HG03039 (cell line): ENCODE measurements around the gene SCO1.
"Not testable (repeated sequence)": the region's sequence is repeated elsewhere in the genome, so short reads cannot be mapped to it uniquely, and the experiment has no call there.

Experiments
- ATAC-seq: cut with Tn5 transposase; IDR thresholded peaks from one replicate; pipeline ENCODE4 v1.9.1; 2021; ENCODE audit warnings: mild to moderate bottlenecking, moderate library complexity; ENCODE audit not compliant: unreplicated experiment

SCO1 gene

DNA sequence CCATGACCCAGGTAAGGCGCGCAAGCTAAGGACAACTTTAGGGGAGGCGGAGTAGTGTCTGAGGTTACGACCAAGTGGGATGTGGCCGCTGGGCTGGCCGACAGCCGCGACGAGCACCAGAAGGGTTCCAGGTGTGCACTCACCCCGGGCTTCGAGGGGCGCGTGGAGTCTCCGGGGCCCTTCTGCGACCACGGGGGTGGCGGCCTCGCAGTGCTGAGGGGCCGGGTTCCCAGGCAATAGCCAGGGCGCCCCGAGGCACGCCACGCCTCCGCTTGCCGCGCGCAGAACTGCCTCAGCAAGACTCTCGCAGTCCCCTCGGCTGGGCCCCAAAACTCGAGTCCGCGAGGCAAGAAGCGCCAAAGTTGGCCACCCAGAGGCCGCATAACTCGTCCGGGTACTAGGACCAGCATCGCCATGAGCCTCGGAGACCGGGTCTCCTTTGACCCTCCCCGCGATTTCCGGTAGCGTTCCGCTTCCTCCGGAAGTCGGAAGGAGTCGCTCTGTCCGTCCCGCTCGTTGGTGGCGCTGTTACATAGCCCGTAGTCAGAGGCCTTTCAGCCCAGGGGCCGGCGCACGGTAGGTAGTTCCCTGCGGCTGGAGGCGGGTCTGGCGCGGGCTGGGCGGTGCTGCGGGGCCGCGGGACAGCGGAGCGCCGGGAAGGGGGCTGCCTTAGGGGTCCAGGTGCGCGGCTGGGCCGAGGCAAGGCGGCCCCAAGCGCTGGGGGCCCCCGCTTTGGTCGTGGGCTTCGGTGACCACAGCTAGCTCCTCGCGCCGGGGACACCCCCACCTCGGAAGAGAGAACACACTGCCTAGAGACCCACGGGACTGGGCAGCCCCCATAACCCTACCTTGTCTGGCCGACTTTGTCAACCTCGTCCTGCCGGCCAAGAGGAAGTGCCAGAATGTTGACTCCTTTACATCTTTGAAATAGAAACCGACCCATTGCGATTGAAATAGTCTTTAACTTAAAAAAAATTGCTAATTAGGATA, at the start of gene SCO1, which contains the start of gene ADPRM:
TSS of gene SCO1 (minus strand) at position 442 of the 990 bp plus-strand sequence. CDS start at position 416, 26 bp downstream.
TSS of gene ADPRM (plus strand) at position 503 of the 990 bp plus-strand sequence. CDS start 7,333 bp downstream, outside the sequence.
- peak; percentile 96 for ATAC-seq

DNA sequence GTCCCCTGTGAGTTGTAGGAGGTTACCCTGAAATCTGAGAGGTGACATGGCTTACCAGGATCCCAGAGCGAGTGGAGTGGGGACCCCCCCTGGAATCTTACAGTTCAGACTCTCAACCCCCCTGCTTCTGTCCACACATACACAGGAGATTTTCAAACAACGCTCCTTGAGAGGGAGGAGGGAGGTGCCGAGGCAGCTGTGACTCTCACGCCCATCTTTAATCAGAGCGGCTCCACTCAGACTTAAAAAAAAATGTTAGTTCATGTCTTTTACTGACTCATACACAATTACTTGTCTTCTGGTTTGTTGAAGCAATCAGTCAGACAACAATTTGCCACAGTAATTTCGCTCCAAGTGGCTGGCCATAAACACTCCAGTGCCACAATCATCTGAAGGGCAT, 47.9 kb upstream of the SCO1 start:
- ATAC-seq, result no peak

DNA sequence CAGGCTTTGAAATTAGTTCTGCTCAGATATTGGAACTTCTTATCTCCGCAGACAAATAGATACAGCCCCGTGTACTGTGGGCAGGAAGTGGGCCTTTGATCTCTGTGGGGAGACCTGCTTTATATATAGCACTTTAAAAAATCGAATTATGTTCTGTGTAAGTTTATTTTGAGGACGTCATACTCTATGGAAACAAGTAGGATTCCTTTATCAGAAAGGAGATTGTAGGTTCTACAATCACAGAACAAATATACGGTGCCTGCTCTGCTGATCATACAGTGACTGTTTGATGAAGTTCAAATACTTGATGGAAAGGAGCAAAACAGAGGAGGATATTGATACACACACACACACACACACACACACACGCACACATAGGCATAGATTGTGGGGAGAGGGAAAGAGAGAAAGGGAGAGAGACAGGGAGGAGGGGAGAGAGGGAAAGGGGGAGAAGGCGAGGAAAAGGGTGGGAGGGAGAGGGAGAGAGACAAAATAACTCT, 47.2 kb upstream of the SCO1 start:
- ATAC-seq, result no peak

DNA sequence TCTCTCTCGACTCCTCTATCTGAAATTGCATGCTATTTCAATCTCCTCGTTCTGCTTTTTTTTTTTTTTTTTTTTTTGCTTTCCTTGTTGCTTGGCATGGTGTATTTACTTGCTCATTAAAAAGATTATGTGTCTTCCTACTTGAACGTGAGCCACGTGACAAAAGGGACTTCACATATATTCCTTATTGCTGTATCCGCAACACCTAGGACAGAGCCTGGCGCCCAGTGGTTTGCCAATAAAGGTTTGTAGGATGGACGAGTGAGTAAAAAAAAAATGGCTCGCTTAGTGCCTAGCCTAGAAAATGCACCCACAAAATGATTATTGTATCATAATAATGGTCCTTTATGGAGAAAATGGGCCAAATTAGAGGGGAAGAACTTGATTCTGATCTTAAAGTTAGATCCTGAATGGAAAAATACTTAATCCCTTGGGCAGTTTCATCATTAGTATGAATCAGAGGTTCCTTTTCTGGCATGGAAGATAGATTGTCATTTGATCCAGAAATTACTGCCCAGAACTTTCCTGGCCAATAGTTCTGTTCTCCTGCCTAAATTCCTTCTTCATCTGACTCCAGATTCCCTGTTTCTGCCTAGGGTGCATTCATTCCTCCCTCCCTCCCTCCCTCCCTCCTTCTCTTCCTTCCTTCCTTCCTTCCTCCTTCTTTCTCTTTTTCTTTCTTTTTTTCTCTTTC, 46.1 kb upstream of the SCO1 start:
- ATAC-seq, result no peak

DNA sequence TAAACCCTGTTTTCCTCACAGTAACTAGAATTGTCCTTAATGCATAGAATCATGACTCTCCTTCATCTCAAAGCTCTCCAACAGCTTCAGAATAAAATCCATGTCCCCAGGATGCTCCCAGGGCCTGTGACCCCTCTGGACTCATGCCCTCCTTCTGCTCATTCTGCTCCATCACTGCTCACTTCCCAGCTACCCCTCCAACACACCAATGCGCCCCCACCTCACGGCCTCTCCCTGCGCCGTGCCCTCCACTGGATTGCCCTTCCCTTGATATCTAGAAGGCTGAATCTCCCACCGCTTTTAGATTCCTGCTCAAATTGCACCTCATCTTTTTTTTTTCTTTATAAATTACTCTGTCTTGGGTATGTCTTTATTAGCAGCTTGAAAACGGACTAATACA, 45.1 kb upstream of the SCO1 start:
- ATAC-seq, result no peak

DNA sequence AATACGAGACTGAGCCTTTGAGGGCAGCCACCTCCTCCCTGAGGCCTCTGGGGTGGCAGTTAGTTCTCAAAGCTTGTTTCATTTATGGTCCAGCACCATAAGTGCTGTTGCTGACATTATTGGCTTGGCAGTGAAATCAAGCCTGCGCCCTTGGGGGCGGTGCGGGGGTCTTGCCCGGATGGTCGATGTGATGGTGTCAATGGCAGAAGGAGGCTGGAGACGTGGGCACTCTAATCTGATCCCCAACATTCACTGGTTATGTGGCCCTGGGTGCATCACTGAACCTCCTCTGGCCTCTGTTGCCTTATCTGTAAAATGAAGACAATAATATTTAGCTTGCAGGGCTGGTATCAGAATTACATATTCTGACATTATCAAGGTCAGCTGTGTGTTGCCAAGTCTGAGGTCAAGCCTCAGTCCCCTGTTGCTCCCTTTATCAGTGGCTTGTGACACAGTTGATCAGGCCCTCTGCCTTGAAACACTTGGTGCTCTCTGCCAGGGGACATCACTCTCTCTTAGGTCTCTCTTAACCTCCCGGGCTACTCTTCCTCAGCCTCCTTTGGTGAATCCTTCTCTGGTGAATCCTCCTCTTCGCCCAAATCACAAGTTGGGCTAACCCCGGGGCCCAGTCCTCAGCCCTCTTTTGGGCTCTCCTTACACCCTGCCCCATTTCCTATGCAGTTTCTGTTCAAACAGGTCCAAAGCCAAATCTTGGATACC, 44.2 kb upstream of the SCO1 start:
- no peak for ATAC-seq

DNA sequence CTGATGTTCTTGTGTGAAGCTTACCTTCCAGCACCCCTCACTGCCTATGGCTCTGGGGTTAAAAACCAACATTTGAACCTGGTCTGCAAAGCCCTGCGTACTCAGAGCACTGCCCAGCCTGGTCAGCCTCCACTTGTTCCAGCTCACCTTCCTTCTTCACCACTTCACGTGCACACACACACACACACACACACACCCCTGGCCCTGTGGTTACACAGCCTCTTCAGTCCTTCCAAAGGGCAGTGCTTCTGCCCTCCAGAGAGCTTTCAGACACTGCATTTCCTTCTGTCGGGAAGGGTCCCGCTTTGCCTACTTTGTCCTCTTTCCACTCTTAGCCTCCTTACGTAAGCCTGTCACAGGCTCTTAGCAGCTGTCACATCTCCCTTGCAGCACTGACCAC, 42.1 kb upstream of the SCO1 start:
- ATAC-seq, result no peak

DNA sequence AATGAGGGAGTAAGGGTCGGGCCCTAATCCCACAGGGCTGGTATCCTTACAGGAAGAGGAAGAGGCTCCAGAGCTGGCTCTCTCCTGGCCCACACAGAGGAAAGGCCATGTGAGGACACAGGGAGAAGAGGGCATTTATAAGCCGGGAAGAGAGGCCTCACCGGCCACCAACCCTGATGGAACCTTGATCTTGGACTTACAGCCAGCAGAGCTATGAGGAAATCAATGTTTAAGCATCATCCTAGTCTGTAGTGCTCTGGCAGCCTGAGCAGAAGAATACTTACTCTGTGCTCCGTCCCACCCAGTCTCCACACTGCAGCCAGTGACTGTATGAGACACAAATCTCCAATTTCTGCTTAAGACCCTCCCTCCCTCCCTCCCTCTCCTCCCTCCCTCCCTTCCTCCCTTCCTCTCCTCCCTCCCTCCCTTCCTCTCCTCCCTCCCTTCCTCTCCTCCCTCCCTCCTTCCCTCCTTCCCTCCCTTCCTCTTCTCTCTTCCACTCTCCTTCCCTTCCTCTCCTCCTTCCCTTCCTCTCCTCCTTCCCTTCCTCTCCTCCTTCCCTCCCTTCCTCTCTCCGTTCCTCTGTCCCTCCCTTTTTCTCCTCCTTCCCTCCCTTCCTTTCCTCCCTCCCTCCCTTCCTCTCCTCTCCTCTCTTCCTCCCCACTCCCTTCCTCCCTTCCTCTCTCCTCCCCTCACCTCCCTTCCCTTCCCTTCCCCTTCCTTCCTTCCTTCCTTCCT, 41.4 kb upstream of the SCO1 start:
- no peak for ATAC-seq

DNA sequence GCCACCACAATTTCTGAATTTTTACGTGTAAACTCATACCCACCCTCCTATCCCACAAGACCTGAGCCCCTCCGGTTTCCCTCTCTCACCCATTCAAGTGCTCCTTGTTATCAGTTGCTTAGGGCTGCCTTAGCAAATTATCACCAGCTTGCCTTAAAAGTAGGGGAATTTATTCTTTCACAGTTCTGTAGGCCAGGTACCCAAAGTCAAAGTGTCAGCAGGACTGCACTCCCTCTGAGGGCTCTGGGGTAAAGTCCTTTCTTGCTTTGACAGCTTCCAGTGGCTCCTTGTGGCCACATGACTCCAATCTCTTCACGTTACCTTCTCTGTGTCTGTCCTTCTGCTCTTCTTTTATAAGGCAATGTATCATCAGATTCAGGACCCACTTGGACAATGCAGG, 40.4 kb upstream of the SCO1 start:
- ATAC-seq, result no peak

DNA sequence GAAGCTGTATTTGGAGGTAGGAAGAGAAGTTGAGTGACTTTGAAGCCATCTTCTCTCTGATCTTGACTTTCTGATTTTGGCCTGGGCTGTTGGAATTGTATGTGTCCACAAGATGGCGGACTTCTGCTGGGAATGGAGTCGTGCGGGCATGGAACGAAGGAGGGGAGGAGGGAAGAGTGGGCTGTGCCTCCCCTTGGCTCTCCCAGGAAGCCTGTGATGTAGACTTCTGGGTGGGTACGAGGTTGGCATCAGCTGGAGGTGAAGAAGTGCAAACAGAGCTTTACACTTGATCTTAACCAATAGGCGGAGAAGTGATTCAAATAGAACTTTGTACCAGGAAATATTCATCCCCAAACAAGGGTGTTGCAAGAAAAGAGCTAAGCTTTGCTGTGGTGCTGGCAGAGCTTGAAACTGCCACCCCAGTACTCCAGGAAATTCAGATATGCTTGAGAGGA, 39.9 kb upstream of the SCO1 start:
- ATAC-seq, result no peak

DNA sequence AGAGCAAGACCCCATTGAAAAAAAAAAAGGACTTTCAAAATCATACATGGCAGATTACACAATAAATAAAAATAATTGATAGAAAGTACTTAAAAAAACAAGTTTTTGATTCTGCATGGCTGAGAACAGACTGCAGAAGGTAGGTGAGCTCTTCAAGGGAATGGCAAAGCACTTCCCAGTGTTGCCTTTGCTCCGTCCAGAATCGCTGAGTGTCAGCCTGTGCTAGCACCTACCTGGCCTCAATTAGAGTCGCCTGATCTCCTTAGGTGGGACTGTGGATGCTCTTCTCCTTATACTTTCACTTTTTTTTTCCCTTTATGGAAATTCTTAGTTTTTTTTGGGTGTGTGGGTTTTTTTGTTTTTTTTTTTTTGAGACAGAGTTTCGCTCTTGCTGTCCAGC, 38.5 kb upstream of the SCO1 start:
- ATAC-seq, result no peak

DNA sequence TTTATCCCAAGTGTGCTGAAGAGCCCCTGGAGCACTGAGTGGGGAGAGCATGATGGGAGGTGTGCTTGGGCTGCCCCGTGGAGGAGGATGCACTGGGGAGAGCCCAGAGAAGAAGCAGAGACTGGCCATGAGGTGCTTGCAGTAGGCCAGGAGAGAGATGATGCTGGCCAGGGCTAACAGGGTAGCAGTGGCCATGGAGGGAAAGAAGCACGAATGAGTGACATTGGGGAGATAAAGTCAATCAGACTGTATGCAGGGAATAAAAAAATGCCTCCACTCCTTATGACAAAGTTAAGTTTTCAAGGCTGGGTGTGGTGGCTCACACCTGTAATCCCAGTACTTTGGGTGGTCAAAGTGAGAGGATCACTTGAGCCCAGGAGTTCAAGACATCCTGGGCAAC, 37.9 kb upstream of the SCO1 start:
- ATAC-seq, result no peak

DNA sequence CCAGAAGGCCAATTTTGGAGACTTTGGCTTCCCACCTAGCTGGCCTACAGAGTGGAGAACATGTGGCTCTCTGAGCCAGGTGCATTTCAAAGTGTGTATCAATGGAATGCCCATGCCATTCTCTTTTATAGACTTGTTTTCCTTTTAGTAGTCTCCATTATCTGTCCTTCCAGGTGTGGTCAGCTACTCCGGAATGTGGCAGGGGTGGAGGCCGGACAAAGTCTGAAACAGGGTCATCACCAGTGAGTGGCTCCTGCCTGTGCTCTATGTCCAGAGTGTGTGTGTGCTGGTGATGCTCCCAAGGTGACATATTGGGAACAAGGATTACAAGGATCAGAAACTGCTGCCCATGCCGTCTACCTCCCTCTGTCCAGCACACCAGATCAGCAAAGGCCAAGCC, 36.3 kb upstream of the SCO1 start:
- ATAC-seq, result no peak

DNA sequence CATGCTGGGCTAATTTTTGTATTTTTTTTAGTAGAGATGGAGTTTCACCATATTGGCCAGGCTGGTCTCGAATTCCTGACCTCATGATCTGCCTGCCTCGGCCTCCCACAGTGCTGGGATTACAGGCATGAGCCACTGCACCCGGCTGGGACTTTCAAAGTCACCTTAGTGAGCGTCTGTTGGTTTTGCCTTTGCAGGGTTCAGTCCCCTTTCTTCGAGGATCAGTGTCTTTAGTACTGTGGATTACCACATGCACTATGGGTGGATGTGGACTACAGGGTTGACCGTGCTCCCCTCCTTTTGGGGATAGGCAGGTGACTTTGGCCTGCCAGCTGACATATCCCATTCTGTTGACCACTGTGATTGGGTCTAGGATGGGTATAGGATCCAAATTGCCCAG, 34.8 kb upstream of the SCO1 start:
- ATAC-seq, result not testable (repeated sequence)

DNA sequence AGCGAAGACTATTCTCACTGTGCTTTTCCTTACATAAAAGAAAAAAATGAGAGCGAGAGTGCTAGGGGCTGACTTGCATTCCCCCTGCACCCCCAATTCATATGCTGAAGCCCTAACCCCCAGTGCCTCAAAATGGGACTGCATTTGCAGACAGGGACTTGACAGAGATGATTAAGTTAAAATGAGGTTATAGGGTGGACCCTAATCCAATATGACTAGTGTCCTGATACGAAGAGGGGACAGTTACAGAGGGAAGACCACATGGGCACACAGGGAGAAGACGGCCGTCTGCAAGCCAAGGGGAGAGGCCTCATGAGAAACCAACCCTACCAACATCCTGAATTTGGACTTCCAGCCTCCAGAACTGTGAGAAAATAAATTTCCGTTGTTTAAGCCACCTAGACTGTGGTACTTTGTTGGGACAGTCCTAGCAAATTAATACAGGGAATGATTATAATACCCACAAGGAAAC, 34.1 kb upstream of the SCO1 start:
- no peak for ATAC-seq

DNA sequence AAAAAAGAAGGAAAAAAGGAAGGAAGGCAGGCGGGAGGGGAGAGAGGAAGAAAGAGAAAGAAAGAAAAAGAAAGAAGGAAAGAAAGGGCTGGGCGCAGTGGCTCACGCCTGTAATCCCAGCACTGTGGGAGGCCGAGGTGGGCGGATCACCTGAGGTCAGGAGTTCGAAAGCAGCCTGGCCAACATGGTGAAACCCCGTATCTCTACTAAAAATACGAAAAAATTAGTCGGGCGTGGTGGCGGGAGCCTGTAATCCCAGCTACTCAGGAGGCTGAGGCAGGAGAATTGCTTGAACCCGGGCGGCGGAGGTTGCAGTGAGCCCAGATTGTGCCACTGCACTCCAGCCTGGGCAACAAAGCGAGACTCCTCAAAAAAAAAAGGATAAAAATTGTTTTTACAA, 32.9 kb upstream of the SCO1 start:
- ATAC-seq, result not testable (repeated sequence)

DNA sequence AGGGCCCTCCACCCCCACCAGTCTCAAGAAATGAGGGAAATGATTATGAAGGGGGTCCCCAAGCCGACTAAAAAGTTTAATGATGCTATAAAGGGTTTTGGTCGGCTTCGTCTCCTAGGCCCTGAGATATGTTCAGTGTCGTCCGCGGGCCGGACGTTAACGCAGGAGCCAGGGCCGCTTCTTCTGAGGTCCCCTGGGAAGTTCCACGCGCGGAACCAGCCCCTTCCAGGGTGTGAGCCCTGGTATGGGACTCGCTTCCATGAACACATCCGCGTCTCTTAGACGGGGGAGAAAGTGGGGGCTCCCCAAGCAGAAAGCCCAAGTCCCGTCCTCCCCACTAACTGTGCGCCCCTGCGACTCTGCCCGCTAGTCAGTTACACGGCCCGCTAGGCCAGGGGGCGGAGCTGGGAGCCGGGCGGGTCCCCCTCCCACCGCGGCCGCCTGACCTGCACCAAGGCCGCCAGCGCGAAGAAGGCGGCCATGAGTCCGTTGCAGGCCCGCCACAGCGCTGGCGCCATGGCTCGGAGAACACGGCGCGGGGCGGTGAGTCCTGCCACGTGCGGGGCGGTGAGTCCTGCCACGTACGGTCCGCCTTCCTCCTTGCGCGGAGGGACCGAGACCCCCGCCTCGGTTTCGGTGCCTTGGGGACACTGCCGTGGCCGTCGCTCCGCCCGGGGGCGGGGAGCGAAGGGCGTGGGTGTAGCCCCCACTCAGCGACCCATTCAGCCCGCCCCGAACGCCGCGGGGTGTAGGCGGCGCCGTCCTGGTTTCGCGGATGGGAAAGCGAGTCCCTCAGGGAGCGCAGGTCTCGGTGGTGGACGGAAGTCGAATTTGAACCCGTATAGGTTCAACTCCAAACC, 32.2 kb upstream of the SCO1 start, which contains the start of gene TMEM220:
TSS of gene TMEM220 (minus strand) at position 690 of the 860 bp plus-strand sequence. CDS start at position 518, 172 bp downstream.
- ATAC-seq, result peak; percentile 55

DNA sequence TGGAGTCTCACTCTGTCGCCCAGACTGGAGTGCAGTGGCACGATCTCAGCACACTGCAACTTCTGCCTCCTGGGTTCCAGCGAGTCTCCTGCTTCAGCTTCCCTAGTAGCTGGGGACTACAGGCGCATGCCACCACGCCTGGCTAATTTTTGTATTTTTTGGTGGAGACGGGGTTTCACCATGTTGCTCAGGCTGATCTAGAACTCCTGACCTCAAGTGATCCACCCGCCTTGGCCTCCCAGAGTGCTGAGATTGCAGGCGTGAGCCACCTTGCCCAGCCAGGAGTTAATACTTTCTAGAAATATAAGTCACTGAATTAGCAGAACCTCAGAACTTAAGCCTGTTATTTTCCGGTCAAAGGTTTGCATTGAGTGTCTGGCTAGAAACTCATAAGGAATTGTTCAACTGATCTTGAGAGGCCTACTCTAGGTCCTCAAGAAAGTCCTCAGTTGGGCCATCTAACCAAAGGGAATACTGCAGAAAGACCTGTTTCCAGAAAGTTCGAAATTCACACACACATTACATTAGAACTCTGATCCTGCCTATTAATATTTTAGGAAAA, 31.1 kb upstream of the SCO1 start:
- ATAC-seq, result no peak

DNA sequence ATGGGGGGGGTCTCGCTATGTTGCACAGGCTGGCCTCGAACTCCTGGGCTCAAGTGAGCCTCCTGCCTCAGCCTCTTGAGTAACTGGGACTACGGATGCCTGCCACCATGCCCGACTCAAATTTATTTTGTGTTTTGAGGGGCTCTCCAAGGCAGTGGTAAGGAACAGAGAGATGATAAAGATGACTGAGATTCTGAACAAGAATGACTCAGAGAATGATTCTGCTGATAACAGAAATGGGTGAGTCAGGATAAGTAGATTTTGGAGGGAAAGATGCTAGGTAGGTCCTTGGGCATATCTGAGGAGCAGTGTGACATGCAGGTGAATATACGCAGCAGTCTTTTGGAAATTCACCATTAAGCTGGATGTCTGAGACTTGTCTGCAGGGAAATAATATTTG, 29.9 kb upstream of the SCO1 start:
- ATAC-seq, result no peak
